ENCODE results near the gene MAP2K2. TPM values are rescaled to one million over a fixed set of nuclear protein-coding genes. Genes with fewer than 3 reads are reported as not detected.
A peak's percentile ranks its signal among the peaks of the same experiment; 100 is the strongest.

The MAP2K2 gene
- total RNA-seq, 1 donor = 233 TPM

DNA sequence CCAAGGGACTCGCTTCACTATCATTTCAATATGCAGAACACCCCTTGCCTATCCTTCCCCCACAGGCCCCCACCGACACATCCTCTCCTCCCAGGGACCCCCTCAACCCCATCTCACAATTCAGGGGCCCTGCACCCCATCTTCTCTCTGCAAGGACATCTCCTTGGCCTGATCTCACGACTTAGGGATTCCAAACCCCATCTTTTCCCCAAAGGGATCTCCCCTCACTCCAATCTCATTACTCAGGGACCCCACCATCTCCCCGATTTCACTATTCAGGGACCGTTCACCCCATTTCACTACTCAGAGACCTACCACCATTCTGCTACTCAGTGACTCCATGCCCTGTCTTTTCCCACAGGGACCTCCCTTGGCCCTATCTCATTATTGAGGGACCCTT, 1.4 kb downstream of the MAP2K2 start:
- Histone ChIP-seq H3K79me2 (ENCODE audit: insufficient read depth, low read length) (peaks cover 54% of the 10 kb centered on the region), H4K20me1 (ENCODE audit: insufficient read depth, low read length) (peaks cover 46% of the 10 kb centered on the region), H3K4me3 (ENCODE audit: insufficient read depth, low read length) (peak overlapping the region; percentile 70), H3K27me3 (ENCODE audit: insufficient read depth, low read length) (no peaks in the 10 kb centered on the region), H3K4me2 (ENCODE audit: insufficient read depth, low read length) (peak overlapping the region; percentile 97), H3K4me1 (ENCODE audit: insufficient read depth, low read length) (peaks cover 26% of the 10 kb centered on the region), H3K27ac (ENCODE audit: low read depth, low read length) (peak overlapping the region; percentile 61), H2AFZ (ENCODE audit: low read length) (no peak overlapping the region), H3K9me3 (ENCODE audit: low read depth, low read length) (no peaks in the 10 kb centered on the region), H3K36me3 (ENCODE audit: insufficient read depth, low read length) (peaks cover 12% of the 10 kb centered on the region)
- DNase-seq (ENCODE audit: insufficient read length, low spot score, missing footprints) = peak; percentile 45
- TF ChIP-seq, protein P1, sequence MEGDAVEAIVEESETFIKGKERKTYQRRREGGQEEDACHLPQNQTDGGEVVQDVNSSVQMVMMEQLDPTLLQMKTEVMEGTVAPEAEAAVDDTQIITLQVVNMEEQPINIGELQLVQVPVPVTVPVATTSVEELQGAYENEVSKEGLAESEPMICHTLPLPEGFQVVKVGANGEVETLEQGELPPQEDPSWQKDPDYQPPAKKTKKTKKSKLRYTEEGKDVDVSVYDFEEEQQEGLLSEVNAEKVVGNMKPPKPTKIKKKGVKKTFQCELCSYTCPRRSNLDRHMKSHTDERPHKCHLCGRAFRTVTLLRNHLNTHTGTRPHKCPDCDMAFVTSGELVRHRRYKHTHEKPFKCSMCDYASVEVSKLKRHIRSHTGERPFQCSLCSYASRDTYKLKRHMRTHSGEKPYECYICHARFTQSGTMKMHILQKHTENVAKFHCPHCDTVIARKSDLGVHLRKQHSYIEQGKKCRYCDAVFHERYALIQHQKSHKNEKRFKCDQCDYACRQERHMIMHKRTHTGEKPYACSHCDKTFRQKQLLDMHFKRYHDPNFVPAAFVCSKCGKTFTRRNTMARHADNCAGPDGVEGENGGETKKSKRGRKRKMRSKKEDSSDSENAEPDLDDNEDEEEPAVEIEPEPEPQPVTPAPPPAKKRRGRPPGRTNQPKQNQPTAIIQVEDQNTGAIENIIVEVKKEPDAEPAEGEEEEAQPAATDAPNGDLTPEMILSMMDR (IDR thresholded peaks at IDR 0.05; ENCODE audit: extremely low read depth, low read depth, low read length) = no peak

DNA sequence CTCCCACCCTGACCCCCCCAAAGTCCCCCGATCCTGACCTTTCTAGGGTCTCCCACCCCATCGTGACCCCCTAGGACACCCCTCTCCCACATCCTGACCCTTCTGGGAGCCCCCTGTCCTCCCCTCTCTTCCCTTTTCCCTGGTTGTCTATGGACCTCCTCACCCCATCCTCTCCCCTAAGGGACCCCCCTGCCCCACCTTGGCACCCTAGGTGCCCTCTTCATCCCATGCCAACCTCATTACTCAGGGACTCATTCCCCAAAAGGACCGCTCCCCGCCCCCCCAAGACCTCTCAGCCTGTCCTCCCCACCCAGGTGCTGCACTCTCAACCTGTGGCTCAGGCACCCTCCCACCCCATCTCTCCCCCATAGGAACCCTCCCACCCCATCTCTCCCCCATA, 2.1 kb downstream of the MAP2K2 start:
- H3K36me3 ChIP-seq (ENCODE audit: insufficient read depth, low read length) = peaks cover 17% of the 10 kb centered on the region
- H4K20me1 ChIP-seq (ENCODE audit: insufficient read depth, low read length) = peaks cover 47% of the 10 kb centered on the region
- H3K4me3 ChIP-seq (ENCODE audit: insufficient read depth, low read length) = no peak overlapping the region
- no peak overlapping the region for H2AFZ ChIP-seq (ENCODE audit: low read length)
- DNase-seq (ENCODE audit: insufficient read length, low spot score, missing footprints) = peak; percentile 70
- no peaks in the 10 kb centered on the region for H3K27me3 ChIP-seq (ENCODE audit: insufficient read depth, low read length)
- TF ChIP-seq, protein P1 (IDR thresholded peaks at IDR 0.05; ENCODE audit: extremely low read depth, low read depth, low read length) = no peak
- peaks cover 61% of the 10 kb centered on the region for H3K79me2 ChIP-seq (ENCODE audit: insufficient read depth, low read length)
- peaks cover 26% of the 10 kb centered on the region for H3K4me1 ChIP-seq (ENCODE audit: insufficient read depth, low read length)
- no peaks in the 10 kb centered on the region for H3K9me3 ChIP-seq (ENCODE audit: low read depth, low read length)
- no peak overlapping the region for H3K27ac ChIP-seq (ENCODE audit: low read depth, low read length)
- H3K4me2 ChIP-seq (ENCODE audit: insufficient read depth, low read length) = no peak overlapping the region

DNA sequence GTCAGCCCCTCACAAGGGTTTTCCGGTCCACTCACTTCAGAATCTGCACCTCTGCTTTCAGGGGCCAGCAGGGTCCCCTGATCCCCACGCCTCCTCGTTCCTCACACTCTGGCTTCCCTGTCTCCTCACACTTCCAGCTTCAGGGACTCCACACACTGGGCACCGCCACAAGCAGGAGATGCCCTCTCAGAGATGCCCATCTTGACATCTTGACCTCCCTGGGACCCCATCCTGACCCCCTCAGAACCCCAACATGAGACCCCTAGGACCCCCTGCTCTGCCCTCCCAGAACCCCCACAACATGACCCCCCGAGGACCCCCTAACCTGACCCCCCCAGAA, 2.7 kb downstream of the MAP2K2 start:
- Histone ChIP-seq H3K4me1 (ENCODE audit: insufficient read depth, low read length) (peaks cover 26% of the 10 kb centered on the region), H3K4me3 (ENCODE audit: insufficient read depth, low read length) (no peak overlapping the region), H3K79me2 (ENCODE audit: insufficient read depth, low read length) (peaks cover 66% of the 10 kb centered on the region), H3K27ac (ENCODE audit: low read depth, low read length) (no peak overlapping the region), H3K36me3 (ENCODE audit: insufficient read depth, low read length) (peaks cover 17% of the 10 kb centered on the region), H3K4me2 (ENCODE audit: insufficient read depth, low read length) (no peak overlapping the region), H3K9me3 (ENCODE audit: low read depth, low read length) (no peaks in the 10 kb centered on the region), H3K27me3 (ENCODE audit: insufficient read depth, low read length) (no peaks in the 10 kb centered on the region), H4K20me1 (ENCODE audit: insufficient read depth, low read length) (peaks cover 50% of the 10 kb centered on the region), H2AFZ (ENCODE audit: low read length) (no peak overlapping the region)
- TF ChIP-seq, protein P1 (IDR thresholded peaks at IDR 0.05; ENCODE audit: extremely low read depth, low read depth, low read length) = no peak
- DNase-seq (ENCODE audit: insufficient read length, low spot score, missing footprints) = no peak

DNA sequence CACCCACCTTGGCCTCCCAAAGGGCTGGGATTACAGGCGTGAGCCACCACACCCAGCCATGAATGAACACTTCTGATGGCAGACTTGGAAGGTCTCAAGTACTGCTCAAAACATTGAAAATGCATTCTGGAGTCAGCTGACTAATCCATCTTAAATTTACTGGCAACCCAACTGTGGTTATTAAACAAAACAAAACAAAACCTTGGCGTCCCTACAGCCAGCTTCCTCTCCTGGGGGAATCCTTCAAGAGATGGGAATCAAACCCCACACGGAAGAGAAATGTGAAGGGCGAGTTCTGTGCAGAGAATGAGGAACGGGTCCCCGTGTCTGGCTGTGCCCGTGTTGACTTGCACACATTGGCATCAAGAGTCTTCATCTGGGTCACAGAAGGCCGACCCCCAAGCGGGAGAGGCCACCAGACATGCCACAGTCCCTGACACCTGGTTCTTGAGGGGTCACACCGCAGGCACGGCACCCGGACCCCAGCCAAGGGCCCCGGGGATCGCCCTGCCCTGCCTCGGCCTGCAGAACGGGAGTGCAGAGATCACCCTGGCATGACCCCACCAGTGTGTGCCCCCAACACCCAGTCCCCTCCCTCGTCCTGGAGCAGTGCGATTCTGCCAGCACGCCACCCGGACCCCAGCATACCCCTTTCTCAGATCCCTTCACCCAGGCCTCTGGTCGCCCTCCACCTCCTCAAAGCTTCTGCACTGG, 3.2 kb downstream of the MAP2K2 start:
- TF ChIP-seq, protein P1 (IDR thresholded peaks at IDR 0.05; ENCODE audit: extremely low read depth, low read depth, low read length) = no peak
- peak; percentile 97 for DNase-seq (ENCODE audit: insufficient read length, low spot score, missing footprints)
- peaks cover 53% of the 10 kb centered on the region for H4K20me1 ChIP-seq (ENCODE audit: insufficient read depth, low read length)
- H3K79me2 ChIP-seq (ENCODE audit: insufficient read depth, low read length) = peaks cover 70% of the 10 kb centered on the region
- no peak overlapping the region for H3K4me3 ChIP-seq (ENCODE audit: insufficient read depth, low read length)
- peak overlapping the region; percentile 5 for H3K27ac ChIP-seq (ENCODE audit: low read depth, low read length)
- peak overlapping the region; percentile 14 for H3K4me2 ChIP-seq (ENCODE audit: insufficient read depth, low read length)
- no peaks in the 10 kb centered on the region for H3K9me3 ChIP-seq (ENCODE audit: low read depth, low read length)
- no peaks in the 10 kb centered on the region for H3K27me3 ChIP-seq (ENCODE audit: insufficient read depth, low read length)
- peaks cover 21% of the 10 kb centered on the region for H3K36me3 ChIP-seq (ENCODE audit: insufficient read depth, low read length)
- peaks cover 26% of the 10 kb centered on the region for H3K4me1 ChIP-seq (ENCODE audit: insufficient read depth, low read length)
- H2AFZ ChIP-seq (ENCODE audit: low read length) = no peak overlapping the region

Measured in osteoblast (primary cell).